RWPE2 (cell line): ENCODE data around the gene MADD.

Source experiments
- ATAC-seq: fragments of 200-7000 bp; cut with Tn5 transposase; 3 replicates; pipeline ENCODE4 v1.9.1; 2021; ENCODE audit warnings: low read depth
- DNase-seq: peaks from one replicate; pipeline ENCODE4 v3.0.0-alpha.2; 2020; ENCODE audit warnings: low spot score
- H3K27ac ChIP-seq: fragments of 450-650 bp; 2 replicates; pipeline ENCODE4 v1.5.1; 2017; ENCODE audit warnings: mild to moderate bottlenecking; ENCODE audit not compliant: poor library complexity, severe bottlenecking
- H3K27me3 ChIP-seq: fragments of 250-450 bp; sonication (Bioruptor Pico); 2 replicates; pipeline ENCODE4 v1.5.1; 2021; ENCODE audit warnings: mild to moderate bottlenecking, moderate library complexity; ENCODE audit not compliant: insufficient read depth, poor library complexity, severe bottlenecking
- H3K36me3 ChIP-seq: fragments of 250-450 bp; sonication (Bioruptor Pico); 2 replicates; pipeline ENCODE4 v1.5.1; 2020; ENCODE audit warnings: low read depth, mild to moderate bottlenecking, moderate library complexity
- H3K4me1 ChIP-seq: fragments of 250-450 bp; sonication (Bioruptor Pico); 2 replicates; pipeline ENCODE4 v1.5.1; 2021; ENCODE audit warnings: mild to moderate bottlenecking, moderate library complexity; ENCODE audit not compliant: insufficient read depth, poor library complexity, severe bottlenecking
- H3K4me3 ChIP-seq: fragments of 250-450 bp; sonication (Bioruptor Pico); 2 replicates; pipeline ENCODE4 v1.5.1; 2021; ENCODE audit warnings: mild to moderate bottlenecking, moderate library complexity; ENCODE audit not compliant: severe bottlenecking
- H3K9me3 ChIP-seq: fragments of 250-450 bp; sonication (Bioruptor Pico); 2 replicates; pipeline ENCODE4 v1.5.1; 2021; ENCODE audit warnings: mild to moderate bottlenecking, moderate library complexity; ENCODE audit not compliant: severe bottlenecking
- TF ChIP-seq, protein P1 (sequence below): fragments of 450-650 bp; IDR thresholded peaks from one replicate; pipeline ENCODE4 v1.5.1; 2017; ENCODE audit warnings: mild to moderate bottlenecking, moderate library complexity; ENCODE audit not compliant: poor library complexity, severe bottlenecking

The MADD gene

DNA sequence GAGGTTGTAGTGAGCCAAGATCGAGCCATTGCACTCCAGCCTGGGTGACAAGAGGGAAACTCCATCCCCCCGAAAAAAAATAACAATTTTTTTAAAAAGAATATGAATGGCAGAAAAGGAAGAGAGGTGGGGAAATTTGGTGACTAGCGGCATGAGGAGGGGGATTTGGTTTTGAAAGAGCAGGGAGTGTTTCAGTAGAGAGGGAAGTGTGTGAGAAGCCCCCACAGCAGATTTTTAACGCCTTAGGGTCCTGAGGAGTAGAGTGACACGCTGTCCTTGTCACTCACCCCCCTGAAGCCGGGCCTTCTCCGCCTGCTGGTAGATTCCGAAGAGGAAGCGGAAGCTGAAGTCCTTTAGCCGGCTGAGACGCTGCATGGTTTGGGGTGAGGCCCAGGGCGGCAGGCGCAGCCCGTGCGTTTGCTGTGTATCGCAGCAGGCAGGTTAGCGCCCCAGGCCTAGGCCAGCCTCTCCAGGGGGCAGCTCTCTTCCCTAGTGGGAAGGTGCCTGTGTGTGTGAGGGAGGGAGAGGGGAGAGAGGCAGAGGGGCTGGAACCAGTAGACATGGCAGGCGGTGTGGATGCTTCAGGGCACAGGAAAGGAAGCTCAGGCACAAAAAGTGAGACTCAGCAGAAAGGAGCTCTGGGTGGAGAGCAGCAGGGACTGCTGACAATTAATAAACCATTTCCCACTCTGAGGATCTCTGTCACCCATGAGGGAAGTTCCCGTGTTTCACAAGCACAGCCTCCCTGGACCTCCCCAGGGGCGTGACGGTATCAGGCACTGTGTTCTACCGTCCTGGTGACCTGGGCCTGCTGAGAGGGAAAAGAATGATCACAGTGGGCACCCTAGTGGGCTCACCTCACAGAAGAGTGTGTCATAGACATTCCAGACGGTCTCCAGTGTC lies 25.2 kb upstream of the MADD start:
- no peaks in the 10 kb centered on the region for H3K27me3 ChIP-seq
- H3K4me3 ChIP-seq, result no peak overlapping the region
- peaks cover 67% of the 10 kb centered on the region for H3K36me3 ChIP-seq
- H3K9me3 ChIP-seq, result no peaks in the 10 kb centered on the region
- no peak overlapping the region for H3K27ac ChIP-seq
- ATAC-seq, result no peak
- no peaks in the 10 kb centered on the region for H3K4me1 ChIP-seq
- DNase-seq, result no peak
- TF ChIP-seq, protein P1, sequence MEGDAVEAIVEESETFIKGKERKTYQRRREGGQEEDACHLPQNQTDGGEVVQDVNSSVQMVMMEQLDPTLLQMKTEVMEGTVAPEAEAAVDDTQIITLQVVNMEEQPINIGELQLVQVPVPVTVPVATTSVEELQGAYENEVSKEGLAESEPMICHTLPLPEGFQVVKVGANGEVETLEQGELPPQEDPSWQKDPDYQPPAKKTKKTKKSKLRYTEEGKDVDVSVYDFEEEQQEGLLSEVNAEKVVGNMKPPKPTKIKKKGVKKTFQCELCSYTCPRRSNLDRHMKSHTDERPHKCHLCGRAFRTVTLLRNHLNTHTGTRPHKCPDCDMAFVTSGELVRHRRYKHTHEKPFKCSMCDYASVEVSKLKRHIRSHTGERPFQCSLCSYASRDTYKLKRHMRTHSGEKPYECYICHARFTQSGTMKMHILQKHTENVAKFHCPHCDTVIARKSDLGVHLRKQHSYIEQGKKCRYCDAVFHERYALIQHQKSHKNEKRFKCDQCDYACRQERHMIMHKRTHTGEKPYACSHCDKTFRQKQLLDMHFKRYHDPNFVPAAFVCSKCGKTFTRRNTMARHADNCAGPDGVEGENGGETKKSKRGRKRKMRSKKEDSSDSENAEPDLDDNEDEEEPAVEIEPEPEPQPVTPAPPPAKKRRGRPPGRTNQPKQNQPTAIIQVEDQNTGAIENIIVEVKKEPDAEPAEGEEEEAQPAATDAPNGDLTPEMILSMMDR, result no peak

DNA sequence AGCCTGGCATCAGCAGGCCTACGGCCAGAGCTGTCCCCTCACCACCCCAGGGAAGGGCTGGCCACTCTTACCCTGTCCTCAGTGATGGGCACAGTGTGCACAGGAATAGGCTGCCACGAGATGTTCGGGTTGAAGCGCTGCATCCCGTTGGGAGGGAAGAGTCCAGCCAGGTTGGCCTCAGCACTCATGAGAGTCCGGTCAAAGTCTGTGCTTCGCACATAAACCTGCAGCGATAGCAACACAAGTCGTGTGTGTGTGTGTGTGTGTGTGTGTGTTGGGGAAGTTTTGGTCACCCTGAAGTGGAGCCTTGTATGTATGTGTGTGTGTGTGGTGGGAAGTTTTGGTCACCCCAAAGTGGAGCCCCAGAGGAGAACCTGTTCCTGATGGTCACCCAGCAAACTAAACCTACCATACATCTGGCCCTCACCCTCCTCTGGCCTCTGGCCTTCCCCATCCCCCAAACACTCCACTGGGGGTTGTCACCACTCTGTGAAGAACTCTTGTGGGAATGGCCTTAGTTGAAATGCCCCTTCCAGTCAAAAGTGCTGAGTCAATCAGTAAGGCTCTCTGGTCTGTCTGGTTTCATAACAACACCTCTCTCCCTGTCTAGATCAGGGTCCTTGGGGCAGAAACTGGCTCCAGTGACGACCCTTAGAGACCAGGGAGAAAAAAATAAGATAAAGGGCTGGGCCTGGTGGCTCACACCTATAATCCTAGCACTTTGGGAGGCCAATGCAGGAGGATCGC lies 24.1 kb upstream of the MADD start:
- H3K9me3 ChIP-seq, result no peaks in the 10 kb centered on the region
- peaks cover 56% of the 10 kb centered on the region for H3K36me3 ChIP-seq
- DNase-seq (no peak), ATAC-seq (no peak)
- no peaks in the 10 kb centered on the region for H3K27me3 ChIP-seq
- TF ChIP-seq, protein P1, result no peak
- H3K4me3 ChIP-seq, result no peak overlapping the region
- H3K27ac ChIP-seq, result no peak overlapping the region
- H3K4me1 ChIP-seq, result no peaks in the 10 kb centered on the region

DNA sequence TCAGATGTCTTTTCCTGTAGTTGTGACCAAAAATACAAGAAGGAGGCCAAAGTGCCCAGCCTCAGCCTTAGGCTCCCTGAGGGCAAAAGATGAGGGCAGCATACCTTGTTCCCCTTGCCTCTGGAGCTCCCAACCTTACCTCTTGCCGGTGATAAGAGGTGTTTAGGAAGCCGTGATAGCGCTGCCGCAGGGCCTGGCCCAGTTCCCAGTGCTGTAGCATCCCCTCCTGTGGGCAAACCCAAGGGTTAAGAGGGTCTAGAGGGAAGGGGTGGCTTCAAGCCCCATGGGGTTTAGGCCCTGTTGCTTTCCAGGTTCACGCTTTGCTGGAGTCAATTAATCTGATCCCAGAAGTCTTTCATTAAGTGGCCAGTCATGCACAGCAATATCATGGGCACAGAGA lies 22.4 kb upstream of the MADD start:
- Histone ChIP-seq H3K36me3 (peaks cover 39% of the 10 kb centered on the region), H3K9me3 (no peaks in the 10 kb centered on the region), H3K4me3 (no peak overlapping the region), H3K27me3 (no peaks in the 10 kb centered on the region), H3K4me1 (no peaks in the 10 kb centered on the region), H3K27ac (no peak overlapping the region)
- ATAC-seq (no peak), DNase-seq (no peak)
- TF ChIP-seq, protein P1, result no peak

- no peaks in the 10 kb centered on the region for H3K4me1 ChIP-seq
- peak overlapping the region; percentile 39 for H3K27ac ChIP-seq
- ATAC-seq (peak; percentile 40), DNase-seq (no peak)
- H3K4me3 ChIP-seq, result peak overlapping the region; percentile 84
- H3K36me3 ChIP-seq, result peaks cover 36% of the 10 kb centered on the region
- TF ChIP-seq, protein P1, result no peak
- H3K9me3 ChIP-seq, result no peaks in the 10 kb centered on the region
- no peaks in the 10 kb centered on the region for H3K27me3 ChIP-seq
These were observed 21.6 kb upstream of the MADD start for GRCh38 chr11:47248304-47248663.
